Trophoblast cell (in vitro differentiated cells and primary cell): ENCODE results near the gene TLE4.

Experiments
- DNase-seq, 2 donors: peaks; one replicate each; pipeline ENCODE4 v3.0.0-alpha.2; 2016
- H2AFZ ChIP-seq: 2 replicates; pipeline ENCODE4 v1.6.1; 2013; ENCODE audit warnings: low read length, moderate library complexity, mild to moderate bottlenecking; ENCODE audit not compliant: insufficient read depth, poor library complexity
- H2AK5ac ChIP-seq: 2 replicates; pipeline ENCODE4 v1.6.1; 2013; ENCODE audit warnings: mild to moderate bottlenecking, low read length
- H2BK120ac ChIP-seq: 2 replicates; pipeline ENCODE4 v1.6.1; 2013; ENCODE audit warnings: low read length, mild to moderate bottlenecking, moderate library complexity; ENCODE audit not compliant: insufficient read depth, poor library complexity
- H2BK12ac ChIP-seq: 2 replicates; pipeline ENCODE4 v1.6.1; 2013; ENCODE audit warnings: mild to moderate bottlenecking, low read length, moderate library complexity
- H2BK5ac ChIP-seq: 2 replicates; pipeline ENCODE4 v1.6.1; 2013; ENCODE audit warnings: low read length, low read depth, moderate library complexity, mild to moderate bottlenecking; ENCODE audit not compliant: poor library complexity
- H3K14ac ChIP-seq: 2 replicates; pipeline ENCODE4 v1.6.1; 2013; ENCODE audit warnings: mild to moderate bottlenecking, low read length
- H3K18ac ChIP-seq: 2 replicates; pipeline ENCODE4 v1.6.1; 2013; ENCODE audit warnings: mild to moderate bottlenecking, low read length
- H3K23ac ChIP-seq: 2 replicates; pipeline ENCODE4 v1.6.1; 2013; ENCODE audit warnings: low read length
- H3K27ac ChIP-seq: 2 replicates; pipeline ENCODE4 v1.5.1; 2013; ENCODE audit warnings: low read depth, mild to moderate bottlenecking, inconsistent platforms, low read length, moderate library complexity
- H3K27me3 ChIP-seq: 2 replicates; pipeline ENCODE4 v1.6.1; 2013; ENCODE audit warnings: inconsistent platforms, mild to moderate bottlenecking, low read length, moderate library complexity; ENCODE audit not compliant: insufficient read depth
- H3K36me3 ChIP-seq, 2 experiments: 1 replicate in 1 of 2; 2 replicates in 1 of 2; pipeline ENCODE4 v1.6.1; 2013; ENCODE audit warnings: low read length in 2 of 2, mild to moderate bottlenecking in 2 of 2, moderate library complexity in 1 of 2; ENCODE audit not compliant: insufficient read depth in 2 of 2, control insufficient read depth in 1 of 2
- H3K4ac ChIP-seq: 2 replicates; pipeline ENCODE4 v1.6.1; 2013; ENCODE audit warnings: low read depth, mild to moderate bottlenecking, low read length, moderate library complexity
- H3K4me1 ChIP-seq, 2 experiments: 1 replicate in 1 of 2; 2 replicates in 1 of 2; pipeline ENCODE4 v1.6.1; 2013; ENCODE audit warnings: low read length in 2 of 2, mild to moderate bottlenecking in 2 of 2, moderate library complexity in 1 of 2; ENCODE audit not compliant: insufficient read depth in 2 of 2, control insufficient read depth in 1 of 2
- H3K4me2 ChIP-seq: 2 replicates; pipeline ENCODE4 v1.6.1; 2013; ENCODE audit warnings: inconsistent platforms, mild to moderate bottlenecking, low read length, moderate library complexity
- H3K4me3 ChIP-seq: 2 replicates; pipeline ENCODE4 v1.5.1; 2013; ENCODE audit warnings: mild to moderate bottlenecking, low read depth, low read length, inconsistent platforms
- H3K79me1 ChIP-seq: one replicate; pipeline ENCODE4 v1.6.1; 2013; ENCODE audit warnings: low read length
- H3K79me2 ChIP-seq: 2 replicates; pipeline ENCODE4 v1.6.1; 2013; ENCODE audit warnings: low read length, mild to moderate bottlenecking; ENCODE audit not compliant: control insufficient read depth, insufficient read depth, poor library complexity
- H3K9ac ChIP-seq: 2 replicates; pipeline ENCODE4 v1.6.1; 2013; ENCODE audit warnings: mild to moderate bottlenecking, low read length
- H3K9me3 ChIP-seq: 2 replicates; pipeline ENCODE4 v1.6.1; 2013; ENCODE audit warnings: low read depth, mild to moderate bottlenecking, control low read depth, inconsistent platforms, low read length; ENCODE audit not compliant: insufficient read depth
- H4K12ac ChIP-seq: 2 replicates; pipeline ENCODE4 v1.6.1; 2013; ENCODE audit warnings: low read depth, mild to moderate bottlenecking, low read length, moderate library complexity
- H4K8ac ChIP-seq: 2 replicates; pipeline ENCODE4 v1.6.1; 2013; ENCODE audit warnings: low read depth, mild to moderate bottlenecking, low read length, moderate library complexity
- H4K91ac ChIP-seq: one replicate; pipeline ENCODE4 v1.6.1; 2013; ENCODE audit warnings: low read depth, mild to moderate bottlenecking, low read length, moderate library complexity
- WGBS: extraction: QIAGEN DNeasy Blood & Tissue Kit; methylation state at CpG from one replicate; pipeline ENCODE4 v1.1.7; 2013; ENCODE audit warnings: missing lambda C conversion rate; ENCODE audit not compliant: insufficient read length, insufficient coverage; ENCODE audit errors: extremely low coverage; 5-methylcytosine and 5-hydroxymethylcytosine counted together

The TLE4 gene

DNA sequence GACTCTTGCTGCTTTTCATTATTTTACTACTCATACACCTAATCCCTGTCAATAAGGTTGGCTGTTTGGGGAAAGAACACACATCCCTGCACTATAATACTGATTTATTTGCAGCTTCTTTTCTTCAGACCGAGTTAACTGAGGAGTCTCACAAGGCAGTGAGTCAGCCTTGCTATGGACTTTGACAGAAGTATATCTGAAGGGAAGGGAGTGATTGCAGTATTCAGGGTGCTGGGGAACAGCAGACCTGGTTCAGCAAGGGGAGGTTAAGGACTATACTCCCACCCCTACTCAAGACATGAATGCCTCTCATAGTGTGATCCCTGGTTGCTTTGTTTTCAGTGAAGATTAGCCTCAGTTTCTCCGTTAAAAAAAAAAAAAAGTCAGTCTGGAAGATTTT is 99.8 kb downstream of the TLE4 start:
- Histone ChIP-seq H3K4me2 (no peak overlapping the region), H2BK5ac (peak overlapping the region; percentile 42), H3K4ac (peak overlapping the region; percentile 37), H3K4me1 (peaks cover 15 to 22% of the 10 kb centered on the region in 2 experiments), H2BK12ac (peak overlapping the region; percentile 45), H4K91ac (peak overlapping the region; percentile 55), H3K36me3 (peaks cover 3% of the 10 kb centered on the region in 2 experiments), H2AFZ (no peak overlapping the region), H3K27ac (peak overlapping the region; percentile 85), H4K8ac (peak overlapping the region; percentile 49), H3K9ac (no peak overlapping the region), H2BK120ac (peak overlapping the region; percentile 54), H4K12ac (no peak overlapping the region), H3K18ac (no peak overlapping the region), H3K14ac (no peak overlapping the region), H3K79me1 (peaks cover 11% of the 10 kb centered on the region), H3K79me2 (no peaks in the 10 kb centered on the region), H3K27me3 (no peaks in the 10 kb centered on the region), H3K23ac (no peak overlapping the region), H3K9me3 (no peaks in the 10 kb centered on the region), H3K4me3 (no peak overlapping the region), H2AK5ac (peak overlapping the region; percentile 57)
- DNase-seq = no peak
- WGBS = no CpG with 5 or more reads among the region's 2 CpGs

DNA sequence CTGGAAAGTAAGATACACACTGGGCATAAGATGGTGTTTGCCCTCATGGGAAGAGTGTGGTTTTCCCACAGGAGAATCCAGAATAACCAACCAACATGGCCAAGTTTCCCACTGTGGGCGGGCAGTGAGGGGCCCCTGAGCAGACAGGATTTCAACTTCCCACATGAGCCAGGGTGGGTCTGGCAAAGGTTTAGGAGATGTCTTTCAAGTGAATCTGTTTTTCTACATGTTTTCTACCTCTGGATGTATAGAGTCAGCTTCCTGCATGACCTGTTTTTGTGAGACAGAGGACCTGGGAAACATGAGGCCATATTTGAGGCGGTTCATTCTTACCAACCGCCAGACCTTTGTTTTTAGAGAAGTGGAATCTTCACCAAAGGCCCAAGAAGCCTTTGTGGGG is 100.5 kb downstream of the TLE4 start:
- no peak overlapping the region for H2BK120ac ChIP-seq
- no peaks in the 10 kb centered on the region for H3K27me3 ChIP-seq
- no peak overlapping the region for H4K8ac ChIP-seq
- H2BK5ac ChIP-seq = peak overlapping the region; percentile 67
- peak overlapping the region; percentile 73 for H2BK12ac ChIP-seq
- H3K9me3 ChIP-seq = no peaks in the 10 kb centered on the region
- no peaks in the 10 kb centered on the region for H3K79me2 ChIP-seq
- no peak overlapping the region for H3K14ac ChIP-seq
- no CpG with 5 or more reads among the region's 3 CpGs for WGBS
- H3K18ac ChIP-seq = no peak overlapping the region
- peak in 1 of 2 donors; percentile 27 for DNase-seq
- no peak overlapping the region for H2AK5ac ChIP-seq
- H2AFZ ChIP-seq = no peak overlapping the region
- no peaks in the 10 kb centered on the region for H3K36me3 ChIP-seq
- peaks cover 15 to 22% of the 10 kb centered on the region in 2 experiments for H3K4me1 ChIP-seq
- no peak overlapping the region for H3K23ac ChIP-seq
- no peak overlapping the region for H4K12ac ChIP-seq
- H3K9ac ChIP-seq = no peak overlapping the region
- peaks cover 9% of the 10 kb centered on the region for H3K79me1 ChIP-seq
- no peak overlapping the region for H3K4me2 ChIP-seq
- peak overlapping the region; percentile 85 for H3K27ac ChIP-seq
- H3K4me3 ChIP-seq = no peak overlapping the region
- H4K91ac ChIP-seq = no peak overlapping the region
- H3K4ac ChIP-seq = no peak overlapping the region

DNA sequence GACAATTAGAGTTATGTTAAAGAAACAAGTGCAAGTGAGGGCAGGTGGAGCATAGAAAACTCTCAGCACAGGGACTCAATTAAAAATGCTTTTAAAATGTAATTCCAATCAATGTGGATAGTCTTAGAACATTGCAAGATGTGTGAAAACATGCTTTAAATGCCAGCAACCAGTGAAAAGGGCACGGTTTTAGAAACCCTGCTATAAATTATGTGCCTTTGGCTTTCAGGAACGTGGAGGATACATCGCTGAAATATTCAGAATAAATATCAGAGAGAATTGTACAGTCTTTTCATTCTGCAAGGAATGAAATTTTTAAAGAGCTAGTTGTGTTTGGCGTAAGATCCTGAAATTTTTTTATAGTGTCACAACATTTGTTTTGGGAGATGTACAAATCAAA is 101.1 kb downstream of the TLE4 start:
- no peak overlapping the region for H2AK5ac ChIP-seq

DNA sequence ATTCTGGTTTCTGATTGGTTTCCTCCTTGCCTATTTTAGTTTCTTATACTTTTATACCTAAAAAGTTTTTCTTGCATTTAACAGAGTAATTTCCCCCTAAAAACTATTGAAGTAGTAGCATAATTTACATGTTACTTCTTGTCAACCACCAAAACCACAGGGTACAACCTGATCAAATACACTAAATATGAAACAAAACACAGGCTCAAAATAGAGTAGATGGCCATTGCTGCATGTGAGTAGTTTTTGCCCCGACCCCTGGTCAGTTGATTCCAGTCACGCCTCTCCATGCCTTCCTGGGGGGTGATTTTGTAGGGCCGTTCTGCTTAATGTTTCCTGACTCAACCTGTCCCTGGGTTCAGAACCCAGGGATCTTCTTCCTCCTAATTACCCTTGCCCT is 101.8 kb downstream of the TLE4 start:
- Histone ChIP-seq H3K4me2 (no peak overlapping the region), H4K8ac (no peak overlapping the region), H3K9ac (no peak overlapping the region), H4K91ac (no peak overlapping the region), H3K36me3 (no peaks in the 10 kb centered on the region), H2BK12ac (no peak overlapping the region), H3K4ac (no peak overlapping the region), H3K14ac (peak overlapping the region; percentile 11), H4K12ac (no peak overlapping the region), H2AFZ (no peak overlapping the region), H3K27me3 (no peaks in the 10 kb centered on the region), H3K9me3 (no peaks in the 10 kb centered on the region), H3K79me2 (no peaks in the 10 kb centered on the region), H3K4me3 (no peak overlapping the region), H2BK120ac (no peak overlapping the region), H3K23ac (no peak overlapping the region), H3K18ac (no peak overlapping the region), H3K27ac (peak overlapping the region; percentile 21), H2AK5ac (no peak overlapping the region), H3K79me1 (peaks cover 9% of the 10 kb centered on the region), H2BK5ac (no peak overlapping the region), H3K4me1 (peaks cover 12 to 22% of the 10 kb centered on the region in 2 experiments)
- no CpG with 5 or more reads among the region's 3 CpGs for WGBS
- no peak for DNase-seq

More for the DNA sequence above, 101.1 kb downstream of the TLE4 start:
- peaks cover 9% of the 10 kb centered on the region for H3K79me1 ChIP-seq
- H3K9me3 ChIP-seq = no peaks in the 10 kb centered on the region
- no peak overlapping the region for H4K8ac ChIP-seq
- no peaks in the 10 kb centered on the region for H3K27me3 ChIP-seq
- H4K12ac ChIP-seq = no peak overlapping the region
- H2AFZ ChIP-seq = no peak overlapping the region
- H2BK5ac ChIP-seq = no peak overlapping the region
- no peak overlapping the region for H4K91ac ChIP-seq
- no CpG with 5 or more reads among the region's 4 CpGs for WGBS
- H3K27ac ChIP-seq = peak overlapping the region; percentile 85
- H3K4me3 ChIP-seq = no peak overlapping the region
- H3K36me3 ChIP-seq = no peaks in the 10 kb centered on the region
- H3K4ac ChIP-seq = no peak overlapping the region
- peaks cover 15 to 22% of the 10 kb centered on the region in 2 experiments for H3K4me1 ChIP-seq
- H2BK12ac ChIP-seq = no peak overlapping the region
- no peak overlapping the region for H3K18ac ChIP-seq
- no peaks in the 10 kb centered on the region for H3K79me2 ChIP-seq
- DNase-seq = peak in 1 of 2 donors; percentile 58
- no peak overlapping the region for H3K14ac ChIP-seq
- H3K4me2 ChIP-seq = no peak overlapping the region
- H3K9ac ChIP-seq = no peak overlapping the region
- H2BK120ac ChIP-seq = no peak overlapping the region
- no peak overlapping the region for H3K23ac ChIP-seq
